NCI-H526 (cell line): Measurements from ENCODE around the gene ARID3A.
"Not testable (repeated sequence)": the region's sequence is repeated elsewhere in the genome, so short reads cannot be mapped to it uniquely, and the experiment has no call there.

Source experiments
- DNase-seq, 2 experiments: peaks; one replicate each; lab custom pipeline; 2025; lab: John Stamatoyannopoulos, UW

ARID3A gene

DNA sequence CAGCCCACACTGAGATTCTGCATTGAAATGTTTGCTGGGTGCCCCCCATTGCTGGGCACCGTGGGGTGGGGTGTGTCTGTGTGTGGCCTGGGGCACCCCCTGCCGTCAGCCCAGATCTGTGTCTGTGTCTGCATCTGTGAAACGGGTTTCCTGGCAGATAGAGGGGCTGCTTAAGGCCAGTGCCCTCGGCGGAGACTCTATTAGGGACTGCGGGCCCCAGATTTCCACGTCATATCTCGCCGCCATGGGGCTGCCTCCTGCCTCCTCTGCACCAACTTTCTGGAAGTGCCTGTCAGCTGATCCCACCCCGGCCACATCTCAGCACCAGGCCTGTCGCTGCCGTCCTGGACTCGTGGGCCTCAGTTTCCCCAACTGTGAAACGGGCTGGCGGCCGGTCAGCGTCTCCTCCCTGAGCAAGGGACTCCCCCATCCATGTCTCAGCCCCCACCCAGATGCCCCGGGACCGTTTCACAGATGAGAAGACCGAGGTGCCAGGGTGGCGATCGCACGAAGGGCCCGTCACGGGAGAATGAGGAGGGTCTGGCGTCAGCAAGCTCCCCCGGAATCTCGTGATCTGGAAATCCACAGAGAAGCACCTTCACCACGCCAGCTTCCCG lies 21.4 kb downstream of the ARID3A start:
- no peak for DNase-seq

DNA sequence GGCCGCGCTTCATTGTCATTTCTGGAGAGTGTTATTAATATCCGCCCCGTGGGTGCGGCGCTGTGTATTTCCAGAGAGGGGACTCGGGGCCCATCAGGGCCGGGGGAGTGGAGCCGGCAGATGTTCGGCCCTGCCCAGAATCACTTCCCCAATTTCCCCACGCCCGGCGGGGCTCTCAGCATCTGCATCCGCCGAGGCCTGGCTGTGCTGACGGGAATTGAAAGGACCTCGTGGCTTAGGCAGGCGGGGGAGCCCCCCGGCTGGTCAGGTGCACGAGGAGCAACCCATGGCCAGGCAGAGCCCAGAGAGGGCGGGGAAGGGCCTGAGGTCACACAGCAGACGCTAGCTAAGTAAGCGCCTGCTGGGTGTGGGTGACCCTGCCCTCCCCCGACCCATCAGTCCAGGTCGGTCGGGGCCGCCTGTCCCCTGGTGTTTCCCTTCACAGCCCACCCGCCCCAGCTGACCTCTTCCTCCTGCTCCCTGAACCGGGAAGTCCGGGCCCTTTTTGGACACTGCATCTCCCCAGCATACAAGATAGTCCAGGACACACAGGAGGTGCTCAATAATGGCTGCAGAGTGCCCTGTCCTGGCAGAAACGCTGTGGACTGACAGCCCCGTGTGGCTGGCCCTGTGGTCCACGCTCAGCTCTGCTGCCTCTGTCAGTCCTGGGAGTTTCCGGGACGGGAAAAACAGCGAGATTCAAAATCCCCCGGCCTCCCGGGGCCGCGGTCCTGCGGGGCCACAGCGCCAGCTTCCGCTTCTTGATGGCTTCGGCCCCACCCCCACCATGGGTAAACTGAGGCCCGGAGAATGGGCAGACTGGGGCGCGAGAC lies 22.1 kb downstream of the ARID3A start:
- DNase-seq = no peak

DNA sequence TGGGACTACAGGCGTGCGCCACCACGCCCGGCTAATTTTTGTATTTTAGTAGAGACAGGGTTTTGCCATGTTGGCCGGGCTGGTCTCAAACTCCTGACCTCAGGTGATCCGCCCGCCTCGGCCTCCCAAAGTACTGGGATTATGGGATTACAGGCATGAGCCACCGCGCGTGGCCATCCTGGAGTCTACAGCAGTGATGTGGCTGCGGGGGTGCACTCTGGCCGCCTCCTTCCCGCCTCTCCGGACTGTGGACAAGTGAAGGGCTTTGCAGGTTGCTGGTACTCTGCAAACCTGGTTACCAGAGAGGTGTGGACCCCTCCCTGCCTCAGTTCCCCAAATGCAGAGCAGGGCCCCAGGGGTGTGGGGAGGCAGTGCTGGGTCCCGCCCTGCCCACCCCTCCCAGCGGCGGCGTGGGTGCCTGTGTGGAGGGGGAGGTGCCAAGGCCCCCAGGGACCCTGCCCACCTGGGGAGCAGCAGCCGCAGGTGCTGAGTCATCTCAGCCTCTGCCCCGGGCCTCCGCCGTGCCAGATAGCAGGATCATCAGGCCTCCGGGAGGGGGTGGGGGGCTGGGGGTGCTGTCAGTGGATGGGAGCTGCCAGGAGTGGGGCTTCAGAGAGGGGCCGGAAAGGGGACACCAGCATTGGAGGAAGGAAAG lies 23.1 kb downstream of the ARID3A start:
- DNase-seq = no peak

DNA sequence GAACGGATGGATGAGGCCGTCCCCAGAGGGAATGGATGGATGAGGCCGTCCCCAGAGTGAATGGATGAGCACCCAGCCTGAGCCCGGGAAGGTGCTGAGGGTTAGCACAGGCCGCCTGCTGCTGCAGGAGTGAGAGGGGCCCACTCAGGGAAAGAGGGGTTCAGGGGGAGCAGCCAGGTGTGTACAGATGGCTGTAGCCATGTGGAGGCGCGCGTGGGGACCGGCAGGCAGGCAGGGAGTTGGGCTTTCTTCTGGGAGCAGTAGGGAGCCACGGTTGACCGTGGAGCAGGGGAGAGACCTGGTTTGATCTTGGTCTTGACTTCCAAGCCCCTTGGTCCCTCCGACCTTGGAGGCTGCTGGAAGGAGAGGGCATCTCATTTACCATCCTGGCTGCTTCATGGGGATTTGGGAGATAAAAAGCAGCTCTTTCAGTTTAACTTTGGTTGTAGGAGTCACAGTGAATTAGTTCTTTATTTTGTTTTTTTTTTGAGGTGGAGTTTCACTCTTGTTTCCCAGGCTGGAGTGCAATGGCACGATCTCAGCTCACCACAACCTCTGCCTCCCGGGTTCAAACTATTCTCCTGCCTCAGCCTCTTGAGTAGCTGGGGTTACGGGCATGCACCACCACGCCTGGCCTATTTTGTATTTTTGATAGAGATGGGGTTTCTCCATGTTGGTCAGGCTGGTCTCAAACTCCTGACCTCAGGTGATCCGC lies 24.7 kb downstream of the ARID3A start:
- no peak for DNase-seq

DNA sequence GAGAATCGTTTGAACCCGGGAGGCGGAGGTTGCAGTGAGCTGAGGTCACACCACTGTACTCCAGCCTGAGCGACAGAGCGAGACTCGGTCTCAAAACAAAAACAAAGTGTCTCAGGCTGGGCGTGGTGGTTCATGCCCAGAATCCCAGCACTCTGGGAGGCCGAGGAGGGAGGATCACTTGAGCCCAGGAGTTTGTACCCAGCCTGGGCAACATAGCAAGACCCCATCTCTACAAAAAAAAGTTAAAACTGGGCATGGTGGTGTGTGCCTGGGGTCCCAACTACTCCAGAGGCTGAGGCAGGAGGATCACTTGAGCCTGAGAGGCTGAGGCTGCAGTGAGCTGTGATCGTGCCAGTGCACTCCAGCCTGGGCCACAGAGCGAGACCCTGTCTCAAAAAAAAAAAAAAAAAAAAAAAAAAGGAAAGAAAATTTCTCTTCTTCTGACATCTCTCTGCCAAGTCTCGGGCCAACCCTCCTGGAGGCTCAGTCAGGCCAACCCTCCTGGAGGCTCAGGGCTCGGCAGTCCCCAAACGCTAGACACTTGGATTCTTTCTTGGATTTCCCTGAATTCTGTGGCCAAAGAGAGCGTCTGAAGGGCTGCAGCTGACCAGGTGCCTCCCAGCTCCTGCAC lies 26.3 kb downstream of the ARID3A start:
- no peak for DNase-seq

DNA sequence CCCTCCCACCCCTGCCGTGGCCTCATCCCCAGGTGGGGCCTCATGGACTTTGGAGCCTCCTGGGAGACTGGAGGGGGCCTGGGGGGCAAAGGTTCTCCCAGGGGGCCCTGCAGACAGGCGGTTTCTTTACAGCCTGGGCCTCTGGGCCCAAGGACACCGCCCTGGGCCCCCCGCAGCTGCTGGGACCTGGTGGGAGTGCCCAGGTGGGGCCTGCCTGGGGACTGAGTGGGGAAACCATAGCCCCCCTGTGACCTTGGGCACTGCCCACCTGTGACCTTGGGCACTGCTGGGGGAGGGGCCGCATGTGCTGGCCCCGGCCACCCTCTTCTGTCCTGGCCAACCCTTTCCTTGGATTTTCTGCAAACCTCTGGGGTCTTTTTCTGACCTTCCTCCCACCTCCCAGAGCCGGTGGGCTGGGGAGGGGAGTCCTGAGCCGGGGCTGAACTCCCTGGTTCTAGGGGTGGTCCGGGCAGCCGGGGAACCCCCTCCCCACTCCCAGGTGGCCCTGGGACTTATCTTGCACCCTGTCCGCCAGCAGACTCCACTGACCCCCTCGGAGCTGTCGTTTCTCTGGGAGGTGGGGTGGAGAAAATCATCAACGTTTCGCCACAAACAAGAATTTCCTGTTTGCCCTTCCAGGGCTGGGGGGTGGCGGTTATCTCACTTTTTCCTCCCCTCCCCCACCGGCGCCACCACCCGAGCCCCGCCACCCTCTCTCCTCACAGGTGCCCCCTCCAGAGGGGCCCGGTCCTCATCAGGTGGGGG lies 27.0 kb downstream of the ARID3A start:
- DNase-seq = peak; percentile 40 to 74

DNA sequence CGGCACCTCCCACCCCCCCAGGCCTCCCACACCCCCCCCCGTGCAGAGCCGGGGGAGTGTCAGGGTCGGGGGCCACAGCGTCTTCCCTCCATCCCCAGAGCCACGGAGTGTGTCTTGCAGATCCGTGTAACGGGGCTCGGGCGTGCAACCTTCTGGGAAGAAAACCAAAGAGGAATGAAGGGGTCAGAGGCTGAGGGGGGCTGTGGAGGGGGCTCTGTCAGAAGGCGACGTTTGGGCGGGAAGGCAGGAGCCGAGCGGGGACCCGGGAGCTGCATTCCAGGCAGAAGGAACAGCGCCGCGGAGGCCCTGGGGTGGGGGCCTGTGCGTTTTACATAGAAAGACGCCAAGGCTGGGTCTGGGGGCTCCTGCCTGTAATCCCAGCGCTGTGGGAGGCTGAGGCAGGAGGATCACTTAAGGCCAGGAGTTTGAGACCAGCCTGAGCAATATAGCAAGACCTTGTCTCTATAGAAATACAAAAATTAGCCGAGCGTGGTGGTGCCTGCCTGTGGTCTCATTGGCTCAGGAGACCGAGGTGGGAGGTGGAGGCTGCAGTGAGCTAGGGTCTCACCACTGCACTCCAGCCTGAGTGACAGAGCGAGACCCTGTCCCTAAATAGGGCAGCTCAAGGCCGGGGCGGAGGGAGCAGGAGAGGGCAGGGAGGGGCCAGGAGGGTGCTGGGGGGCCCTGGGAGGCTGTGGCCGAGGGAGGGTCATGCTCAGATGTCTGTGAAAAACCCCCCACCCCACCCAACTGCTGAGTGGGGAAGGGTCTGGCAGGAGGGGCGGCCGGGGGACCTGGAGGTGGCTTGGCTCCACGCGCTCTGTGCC lies 27.8 kb downstream of the ARID3A start:
- peak in 1 of 2 experiments; percentile 48 for DNase-seq

GRCh38 chr19:954272-954671 lies 28.4 kb downstream of the ARID3A start:
- no peak for DNase-seq

GRCh38 chr19:954672-955494 lies 29.0 kb downstream of the ARID3A start:
- no peak for DNase-seq

- no peak for DNase-seq
Observed at GRCh38 chr19:955803-956765, 30.2 kb downstream of the ARID3A start.

- DNase-seq = peak in 1 of 2 experiments; percentile 23
Observed at GRCh38 chr19:956766-957440, 31.1 kb downstream of the ARID3A start.

DNA sequence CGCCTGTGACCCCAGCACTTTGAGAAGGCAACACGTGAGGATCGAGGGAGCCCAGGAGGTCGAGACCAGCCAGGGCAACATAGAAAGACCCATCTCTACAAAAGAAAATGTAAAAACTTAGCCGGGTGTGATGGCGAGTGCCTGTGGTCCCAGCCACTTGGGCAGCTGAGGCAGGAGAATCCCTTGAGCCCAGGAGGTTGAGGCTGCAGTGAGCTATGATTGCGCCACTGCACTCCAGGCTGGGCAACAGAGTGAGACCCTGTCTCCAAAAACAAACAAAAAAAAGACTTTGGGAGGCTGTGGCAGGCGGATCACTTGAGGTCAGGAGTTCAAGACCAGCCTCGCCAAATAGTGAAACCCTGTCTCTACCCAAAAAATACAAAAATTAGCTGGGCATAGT lies 31.7 kb downstream of the ARID3A start:
- not testable (repeated sequence) for DNase-seq

- DNase-seq = no peak
Observed at GRCh38 chr19:958967-959855, 33.4 kb downstream of the ARID3A start.

- no peak for DNase-seq
Observed at GRCh38 chr19:960020-960419, 34.2 kb downstream of the ARID3A start.

- no peak for DNase-seq
Observed at GRCh38 chr19:960601-960938, 34.7 kb downstream of the ARID3A start.

DNA sequence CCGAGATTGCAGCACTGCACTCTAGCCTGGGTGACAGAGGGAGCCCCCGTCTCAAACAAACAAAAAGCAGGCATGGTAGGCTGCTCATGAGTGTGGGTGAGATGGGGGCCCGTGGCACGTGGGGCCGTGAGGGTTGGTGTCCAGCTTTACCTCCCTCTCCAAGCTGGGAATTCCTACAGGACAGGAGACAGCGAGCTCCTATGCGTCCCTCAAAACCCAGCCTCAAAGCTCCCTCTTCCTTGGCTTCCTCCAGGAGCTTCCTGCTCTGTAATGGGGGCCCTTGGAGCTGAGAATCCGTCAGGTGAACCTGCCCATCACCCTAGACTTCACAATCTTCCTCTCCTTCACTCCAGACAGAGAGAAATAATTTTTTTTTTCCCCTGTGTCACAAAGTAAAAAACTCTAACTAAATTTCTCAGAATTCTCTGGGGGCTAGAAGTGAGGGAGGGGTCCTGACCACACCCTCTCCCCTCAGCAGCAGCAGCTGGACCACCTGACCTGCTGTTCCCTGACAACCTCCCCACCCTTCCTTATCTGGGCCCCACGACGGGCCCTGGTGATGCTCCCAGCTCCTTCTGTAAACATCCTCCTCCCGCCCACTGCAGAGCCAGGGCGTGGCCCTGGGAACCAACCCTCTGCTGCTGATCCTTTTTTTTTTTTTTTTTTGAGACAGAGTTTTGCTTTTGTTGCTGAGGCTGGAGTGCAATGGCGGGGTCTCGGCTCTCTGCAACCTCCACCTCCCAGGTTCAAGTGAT lies 36.2 kb downstream of the ARID3A start:
- DNase-seq = no peak
